Measurements from ENCODE around the gene NRP2.

The NRP2 gene

DNA sequence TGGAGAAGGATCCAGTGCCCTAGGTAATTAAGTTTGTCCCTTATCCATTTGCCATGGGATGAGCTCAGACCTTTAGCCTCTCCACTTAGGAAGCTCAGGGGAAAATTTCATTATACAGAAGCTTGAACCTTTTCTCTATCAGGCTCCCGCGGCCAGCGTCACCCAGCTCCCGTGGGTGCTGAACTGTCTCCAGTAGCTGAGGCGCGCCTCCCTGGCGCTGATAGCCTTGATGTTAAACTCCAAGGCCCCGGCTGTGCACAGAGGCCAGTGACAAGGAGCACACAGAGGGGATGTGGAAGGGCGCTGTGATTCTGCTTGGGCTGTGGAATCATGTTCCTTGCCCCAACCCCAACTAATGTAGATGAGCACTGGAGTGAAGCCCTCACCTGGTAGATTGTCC is 50.8 kb downstream of the NRP2 start:
- no peak for DNase-seq (ENCODE audit: low spot score)

DNA sequence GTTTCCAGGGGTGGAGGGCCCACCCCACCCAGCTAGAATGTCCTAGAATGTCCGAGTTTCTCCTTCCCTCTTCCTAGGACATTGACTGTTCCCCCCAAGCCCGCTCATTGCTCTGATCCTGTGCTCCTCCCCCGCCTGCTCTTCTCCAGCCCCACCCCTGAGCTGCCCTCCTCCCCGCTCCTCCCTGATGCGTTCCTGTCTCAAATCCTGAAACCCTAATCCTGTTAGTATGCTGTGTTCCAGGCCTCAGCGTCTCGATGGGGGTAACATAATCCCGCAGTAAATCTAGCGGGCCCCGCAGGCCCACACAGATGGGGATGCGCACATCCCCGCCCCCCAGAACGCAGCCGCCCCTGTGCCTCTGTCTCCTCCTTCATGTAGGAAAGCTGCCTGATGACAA is 51.3 kb downstream of the NRP2 start:
- DNase-seq (ENCODE audit: low spot score) = no peak

DNA sequence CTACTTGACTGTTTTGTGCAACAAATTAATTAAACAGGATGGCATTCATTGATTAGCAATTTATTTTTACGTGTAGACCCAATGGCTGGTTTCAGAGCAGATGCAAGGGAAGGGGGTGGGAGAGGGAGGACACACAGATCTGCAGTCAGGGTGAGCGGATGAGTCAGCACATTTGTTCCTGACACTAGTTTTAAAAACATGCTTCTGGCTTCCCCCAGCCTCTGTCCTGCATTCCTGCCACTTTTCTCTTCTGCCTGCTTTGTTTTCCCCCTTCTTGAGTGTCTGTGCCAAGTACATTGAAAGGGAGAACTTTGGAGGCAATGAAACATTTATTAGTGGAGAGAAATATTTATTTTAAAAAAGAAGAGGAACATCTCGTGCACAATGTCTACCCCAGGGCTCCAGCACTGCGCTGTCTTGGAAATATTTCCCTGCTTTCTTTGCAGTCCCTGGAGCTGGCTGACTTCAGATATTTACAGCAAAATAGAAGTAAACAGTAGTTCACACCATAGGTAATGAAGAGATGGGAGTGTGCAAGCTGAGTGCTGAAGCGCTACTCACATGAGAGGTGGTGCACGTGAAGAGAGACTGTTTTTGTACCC is 52.2 kb downstream of the NRP2 start:
- DNase-seq (ENCODE audit: low spot score) = no peak

DNA sequence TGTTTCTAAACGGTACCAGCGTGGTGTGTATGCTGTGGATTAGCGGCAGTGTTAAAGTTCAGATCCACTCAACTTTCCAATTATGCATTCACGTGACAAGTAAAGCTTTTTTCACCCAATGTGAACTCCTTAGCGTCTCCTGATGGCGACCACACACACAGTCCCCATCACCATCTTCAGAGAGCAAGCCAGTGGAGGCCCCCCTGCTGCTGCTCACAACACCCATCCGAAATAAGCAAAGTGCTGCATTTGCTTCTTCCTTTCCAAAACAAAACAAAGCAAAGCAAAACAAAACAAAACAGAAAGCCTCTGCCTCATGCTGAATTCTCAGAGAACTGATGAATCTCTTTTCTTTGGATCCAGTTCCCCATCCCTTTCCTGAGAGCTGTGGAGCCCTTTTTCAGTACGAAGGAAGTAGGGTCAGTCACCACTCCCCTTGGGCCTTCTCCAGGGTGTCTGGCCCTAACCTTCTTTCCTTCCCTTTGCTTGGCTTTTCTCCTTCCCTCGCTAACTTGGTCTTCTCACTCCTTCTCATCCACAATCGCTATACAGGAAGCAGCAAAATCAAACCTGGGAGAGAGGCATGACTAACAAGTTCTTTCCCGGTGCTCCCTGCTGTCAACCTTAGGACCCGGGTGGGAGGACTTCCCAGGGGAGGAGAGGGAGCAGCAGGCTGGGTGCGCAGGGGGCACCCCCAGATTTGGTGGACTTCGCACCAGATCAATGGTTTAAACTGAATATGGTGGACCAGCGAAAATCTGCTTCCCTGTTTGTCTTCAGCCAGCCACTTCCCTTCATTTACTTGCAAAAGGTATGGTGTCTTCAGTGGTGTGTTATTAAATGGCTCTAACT is 56.0 kb downstream of the NRP2 start:
- no peak for DNase-seq (ENCODE audit: low spot score)

DNA sequence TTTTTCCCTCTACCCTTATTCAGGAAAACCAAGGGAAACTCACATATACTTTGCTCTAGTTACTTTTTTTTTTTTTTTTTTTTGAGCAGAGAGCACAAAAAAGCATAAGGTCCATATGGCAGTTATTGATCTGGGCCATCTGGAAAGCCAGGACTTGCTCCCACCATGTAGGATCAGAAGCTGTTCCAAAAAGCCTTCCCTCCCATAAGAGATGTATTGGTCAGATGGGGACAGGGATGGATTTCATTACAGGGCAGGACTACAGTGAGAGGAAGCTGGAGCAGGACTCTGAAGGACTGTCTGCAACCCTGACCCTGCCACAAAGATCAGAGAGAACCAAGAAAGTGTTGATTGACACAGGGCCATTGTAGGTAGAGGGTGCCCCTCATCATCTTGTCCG is 57.3 kb downstream of the NRP2 start:
- no peak for DNase-seq (ENCODE audit: low spot score)

DNA sequence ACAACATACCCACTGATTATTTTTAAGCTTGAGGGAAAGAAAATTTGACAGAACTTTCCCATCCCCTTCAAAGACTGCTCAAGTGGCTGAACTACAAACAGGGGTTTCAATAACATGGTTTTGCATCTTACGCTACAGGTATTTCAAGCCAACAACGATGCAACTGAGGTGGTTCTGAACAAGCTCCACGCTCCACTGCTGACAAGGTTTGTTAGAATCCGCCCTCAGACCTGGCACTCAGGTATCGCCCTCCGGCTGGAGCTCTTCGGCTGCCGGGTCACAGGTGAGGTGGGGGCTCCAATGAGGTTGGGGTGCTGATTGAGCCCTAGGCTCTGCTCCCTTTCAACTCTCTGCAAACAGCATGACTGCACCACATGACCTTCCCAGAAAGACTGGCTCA is 58.1 kb downstream of the NRP2 start:
- DNase-seq (ENCODE audit: low spot score) = no peak

DNA sequence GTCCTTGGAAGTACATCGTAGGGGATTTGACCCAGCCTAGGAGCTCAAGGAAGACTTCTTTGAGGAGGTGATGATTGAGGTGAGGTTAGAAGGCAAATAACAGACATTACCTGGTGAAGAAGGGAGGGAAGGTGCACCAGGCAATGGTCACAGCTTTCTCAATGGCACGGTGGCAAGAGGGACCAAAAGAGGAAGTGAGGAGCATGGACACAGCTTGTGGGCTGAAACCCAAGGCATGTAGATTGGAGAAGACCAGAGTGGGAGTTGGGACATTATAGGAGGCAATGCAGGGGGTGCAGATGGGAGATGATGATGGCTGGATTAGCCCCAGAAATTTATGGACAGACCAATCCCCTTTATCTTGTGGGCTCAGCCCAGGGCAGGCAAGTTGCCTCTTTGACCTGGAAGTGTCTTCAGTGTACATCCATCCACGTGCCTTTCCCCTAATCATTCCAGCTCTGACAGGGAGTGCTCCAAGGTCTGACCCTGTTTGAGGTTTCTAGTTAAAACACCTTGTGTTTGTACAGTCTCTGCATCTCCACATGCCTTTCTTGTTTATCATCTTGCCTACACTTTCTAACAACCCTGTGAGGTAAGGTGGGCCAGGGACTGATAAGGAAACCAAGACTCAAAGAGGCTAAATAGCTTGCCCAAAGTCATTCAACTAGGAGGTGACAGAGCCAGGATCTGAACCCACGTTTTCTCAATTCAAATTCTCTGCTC is 59.1 kb downstream of the NRP2 start:
- DNase-seq (ENCODE audit: low spot score) = no peak

DNA sequence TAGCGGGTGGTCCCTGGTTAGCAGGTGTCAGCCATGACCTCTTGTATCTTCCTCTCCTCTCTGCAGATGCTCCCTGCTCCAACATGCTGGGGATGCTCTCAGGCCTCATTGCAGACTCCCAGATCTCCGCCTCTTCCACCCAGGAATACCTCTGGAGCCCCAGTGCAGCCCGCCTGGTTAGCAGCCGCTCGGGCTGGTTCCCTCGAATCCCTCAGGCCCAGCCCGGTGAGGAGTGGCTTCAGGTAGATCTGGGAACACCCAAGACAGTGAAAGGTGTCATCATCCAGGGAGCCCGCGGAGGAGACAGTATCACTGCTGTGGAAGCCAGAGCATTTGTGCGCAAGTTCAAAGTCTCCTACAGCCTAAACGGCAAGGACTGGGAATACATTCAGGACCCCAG is 60.8 kb downstream of the NRP2 start:
- no peak for DNase-seq (ENCODE audit: low spot score)

DNA sequence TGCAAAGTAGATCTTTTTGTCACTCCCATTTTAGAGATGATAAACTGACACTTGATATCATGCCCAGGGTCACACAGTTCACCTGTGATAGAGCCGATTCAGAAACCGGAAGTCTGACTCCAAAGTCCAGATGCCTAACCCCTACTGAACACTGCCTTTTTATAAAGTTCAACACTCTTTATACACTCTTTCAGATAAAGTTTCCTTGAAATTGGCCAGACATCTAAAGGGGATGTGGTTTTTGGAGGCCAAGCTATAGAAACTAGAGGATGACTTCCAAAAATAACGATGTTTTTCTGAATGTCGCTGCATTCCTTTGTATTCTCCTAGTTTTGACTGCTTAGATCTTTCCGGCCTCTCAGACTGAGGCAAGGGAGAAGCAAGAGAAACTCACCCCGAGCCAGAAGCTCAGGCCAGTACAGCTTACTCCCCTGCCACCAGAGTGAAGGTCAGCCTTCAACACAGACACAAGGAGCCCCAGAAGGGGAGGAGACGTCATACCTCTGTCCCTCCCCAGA is 61.8 kb downstream of the NRP2 start:
- DNase-seq (ENCODE audit: low spot score) = no peak

DNA sequence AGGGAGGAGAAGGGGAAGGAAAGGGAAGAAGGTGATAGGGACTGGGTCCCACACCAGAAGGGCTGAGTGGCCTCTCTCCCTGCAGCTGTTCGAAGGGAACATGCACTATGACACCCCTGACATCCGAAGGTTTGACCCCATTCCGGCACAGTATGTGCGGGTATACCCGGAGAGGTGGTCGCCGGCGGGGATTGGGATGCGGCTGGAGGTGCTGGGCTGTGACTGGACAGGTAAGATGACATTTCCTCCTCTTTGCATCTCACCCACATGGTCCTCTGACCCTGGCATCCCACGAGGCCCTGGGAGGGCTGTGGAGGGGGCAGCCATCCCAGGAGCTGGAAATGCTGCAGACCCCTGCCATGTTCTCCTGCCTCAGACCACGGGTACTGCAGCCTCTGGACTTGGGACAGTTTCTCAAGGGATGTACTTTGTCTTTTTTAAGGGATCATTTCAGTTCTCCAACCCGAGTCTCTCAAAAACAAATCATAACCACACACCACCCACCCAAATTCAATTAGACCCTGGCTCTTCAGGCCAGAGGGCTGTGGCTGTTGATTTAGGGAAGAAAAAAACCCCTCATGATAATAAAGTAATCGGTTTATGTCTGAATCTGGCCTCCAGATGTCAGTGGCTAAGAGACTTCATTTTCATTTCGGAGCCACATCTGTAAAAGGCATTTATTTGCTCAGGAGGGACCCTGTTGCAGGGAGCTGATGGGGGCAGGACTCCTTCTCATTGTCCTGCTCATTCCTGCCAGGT is 63.5 kb downstream of the NRP2 start:
- no peak for DNase-seq (ENCODE audit: low spot score)

DNA sequence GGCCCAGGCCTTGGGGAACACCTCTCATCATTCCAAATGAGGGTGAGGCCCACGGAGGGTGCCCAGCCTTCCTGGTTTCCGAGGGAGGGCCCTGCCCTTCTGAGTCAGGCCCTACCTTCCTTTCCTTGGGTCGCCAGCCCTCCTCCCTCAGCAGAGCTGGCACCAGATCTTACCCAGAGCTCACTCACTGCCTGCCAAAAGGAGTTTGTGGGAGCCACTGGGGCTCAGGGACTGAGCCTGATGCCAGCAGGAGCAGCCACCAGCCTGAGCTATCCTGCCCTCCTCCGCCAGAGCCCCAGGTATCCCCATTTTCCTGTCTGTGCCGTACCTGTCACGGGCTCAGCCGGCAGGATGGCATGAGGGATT is 64.1 kb downstream of the NRP2 start:
- DNase-seq (ENCODE audit: low spot score) = no peak

DNA sequence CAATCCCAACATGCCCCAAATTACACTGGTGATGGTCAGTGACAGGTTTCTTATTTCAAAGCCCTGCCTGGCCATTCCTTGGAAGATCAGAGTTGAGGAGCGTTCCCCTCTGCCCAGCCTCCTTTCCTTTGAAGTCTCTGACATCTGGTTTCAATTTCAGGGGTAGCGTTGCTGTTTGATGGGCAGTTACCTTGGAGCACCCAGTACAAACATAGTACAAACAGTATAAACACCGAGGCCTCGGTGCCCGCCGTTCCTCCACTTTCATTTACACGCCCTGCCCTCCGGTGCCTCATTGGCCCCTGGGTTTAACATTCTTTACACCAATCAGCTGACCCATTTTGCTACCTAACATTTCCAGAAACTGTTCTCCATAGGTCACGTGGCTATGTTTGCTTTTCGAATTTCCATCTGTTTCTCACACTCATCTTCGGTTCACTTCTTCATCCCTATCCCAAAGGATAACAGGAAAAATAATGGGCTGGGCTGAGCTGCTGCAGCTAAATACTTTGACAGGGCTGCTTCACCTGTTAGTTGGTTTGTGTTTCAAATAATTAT is 65.6 kb downstream of the NRP2 start:
- no peak for DNase-seq (ENCODE audit: low spot score)

DNA sequence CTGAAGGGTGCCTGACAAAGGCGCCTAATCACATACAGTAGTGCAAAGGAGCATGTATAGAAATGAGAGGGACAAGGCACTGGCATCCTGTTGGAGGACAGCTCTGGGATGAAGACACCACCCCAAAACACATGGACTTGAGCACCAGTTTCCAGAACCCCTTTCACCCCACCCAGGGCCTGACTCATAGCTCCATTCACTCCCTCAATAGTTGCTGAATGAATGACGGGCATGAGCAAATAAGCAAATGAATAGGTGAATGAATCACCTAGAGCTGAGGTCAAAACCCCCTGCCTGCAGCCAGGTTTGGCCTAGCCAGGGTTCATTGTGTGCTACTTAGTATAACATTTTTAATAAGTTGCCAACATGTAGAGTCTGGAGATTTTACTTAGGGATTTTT is 66.3 kb downstream of the NRP2 start:
- no peak for DNase-seq (ENCODE audit: low spot score)

DNA sequence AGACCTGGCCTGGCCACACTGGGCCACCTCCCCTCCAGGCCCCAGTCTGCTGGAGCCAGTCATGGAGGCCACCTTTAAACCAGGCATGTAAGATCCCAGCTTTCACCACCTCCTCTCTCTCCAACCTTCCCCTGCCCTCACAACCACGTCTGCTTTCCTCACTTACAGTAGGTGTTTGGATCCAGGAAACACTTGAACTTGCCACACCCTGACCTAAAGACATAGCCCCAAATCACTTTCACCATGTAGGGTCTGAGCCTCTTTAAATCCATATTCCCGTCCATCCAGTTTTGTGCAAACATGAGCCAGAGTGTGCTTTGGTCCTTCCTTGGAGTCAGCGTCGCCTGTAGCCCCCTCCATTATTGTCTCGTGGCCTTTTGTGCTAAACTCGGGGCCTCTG is 66.8 kb downstream of the NRP2 start:
- no peak for DNase-seq (ENCODE audit: low spot score)

DNA sequence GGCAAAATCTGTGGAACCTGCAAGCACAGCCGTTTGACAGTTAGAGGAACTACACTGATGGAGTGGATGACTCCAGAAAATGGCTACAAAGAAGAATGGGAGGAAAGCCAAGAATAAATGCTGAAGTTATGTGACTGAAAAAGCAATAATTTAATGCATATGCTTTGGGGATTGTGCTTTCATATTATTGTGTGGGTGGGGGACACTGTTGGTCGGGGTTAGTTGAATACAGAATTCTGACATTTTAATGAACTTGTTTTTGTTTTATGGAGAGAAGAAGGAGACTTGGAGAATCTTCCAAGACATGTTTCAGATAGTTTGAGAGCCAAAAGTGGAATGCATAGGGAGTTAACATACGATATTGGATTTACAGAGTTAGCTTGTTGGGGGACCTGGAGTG is 68.5 kb downstream of the NRP2 start:
- no peak for DNase-seq (ENCODE audit: low spot score)

DNA sequence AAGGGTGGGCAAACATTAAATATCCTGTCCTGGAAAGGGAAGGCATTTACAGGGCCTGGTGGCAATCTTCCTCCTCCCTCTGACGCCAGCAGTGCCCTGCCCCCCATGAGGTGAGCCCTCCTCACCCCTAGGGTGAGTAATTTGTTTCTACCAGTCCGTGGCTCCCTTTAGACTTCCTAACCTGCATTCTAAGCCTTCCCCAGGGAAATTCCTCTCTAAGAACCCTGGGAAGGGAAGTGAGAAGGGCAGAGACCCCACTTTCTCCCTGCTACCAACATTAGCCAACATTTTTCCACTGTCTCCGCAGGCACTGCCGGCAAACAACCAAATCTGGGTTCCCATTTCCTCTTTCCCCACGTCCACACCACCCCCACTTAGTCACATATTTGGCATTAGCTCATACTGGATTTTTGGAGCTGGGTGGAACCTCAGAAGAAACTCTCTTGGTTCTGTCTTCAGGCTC is 69.3 kb downstream of the NRP2 start:
- DNase-seq (ENCODE audit: low spot score) = no peak

DNA sequence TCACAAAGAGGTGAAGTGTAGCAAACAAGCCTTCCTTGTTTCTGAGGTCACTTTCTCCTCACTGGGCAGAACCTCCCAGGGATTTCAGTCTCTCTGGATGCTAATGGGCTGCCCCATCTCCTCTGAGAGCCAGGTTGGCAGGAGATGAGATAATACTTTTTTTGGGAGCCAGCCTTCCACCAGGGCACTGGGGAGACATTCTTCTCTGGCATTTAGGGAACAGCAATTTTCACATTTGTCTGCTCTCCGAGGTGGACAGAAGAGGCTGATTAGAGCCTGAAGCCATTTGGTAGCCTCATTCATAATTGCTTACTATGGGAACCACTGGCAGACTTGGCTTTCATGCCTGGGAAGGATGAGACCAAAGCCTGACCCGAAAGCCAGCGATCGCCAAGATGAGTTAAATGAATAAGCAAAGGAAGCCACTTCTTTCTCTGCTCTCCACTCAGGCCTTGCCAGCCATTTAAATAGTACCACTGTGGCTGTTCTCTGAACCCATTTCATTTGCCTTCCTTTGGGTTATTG is 70.1 kb downstream of the NRP2 start:
- DNase-seq (ENCODE audit: low spot score) = no peak

DNA sequence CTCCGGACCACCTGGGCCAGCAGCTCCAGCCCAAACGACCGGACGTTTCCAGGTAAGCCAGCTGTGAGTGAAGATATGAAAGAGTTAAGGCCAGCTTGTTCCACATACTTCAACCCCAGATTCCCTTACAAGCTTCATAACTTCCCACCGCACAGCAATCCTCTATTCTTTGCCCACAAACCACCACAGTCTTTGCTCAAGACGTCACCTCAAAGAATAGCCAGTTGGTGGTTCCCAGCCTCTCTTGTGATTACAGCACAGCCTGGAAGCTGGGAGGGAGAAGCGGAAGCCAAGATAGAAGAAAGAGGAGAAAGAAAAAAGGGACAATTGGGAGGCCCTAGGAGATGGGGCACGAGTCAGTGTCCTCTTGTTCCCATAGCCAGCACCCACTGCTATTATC is 70.6 kb downstream of the NRP2 start:
- DNase-seq (ENCODE audit: low spot score) = no peak

DNA sequence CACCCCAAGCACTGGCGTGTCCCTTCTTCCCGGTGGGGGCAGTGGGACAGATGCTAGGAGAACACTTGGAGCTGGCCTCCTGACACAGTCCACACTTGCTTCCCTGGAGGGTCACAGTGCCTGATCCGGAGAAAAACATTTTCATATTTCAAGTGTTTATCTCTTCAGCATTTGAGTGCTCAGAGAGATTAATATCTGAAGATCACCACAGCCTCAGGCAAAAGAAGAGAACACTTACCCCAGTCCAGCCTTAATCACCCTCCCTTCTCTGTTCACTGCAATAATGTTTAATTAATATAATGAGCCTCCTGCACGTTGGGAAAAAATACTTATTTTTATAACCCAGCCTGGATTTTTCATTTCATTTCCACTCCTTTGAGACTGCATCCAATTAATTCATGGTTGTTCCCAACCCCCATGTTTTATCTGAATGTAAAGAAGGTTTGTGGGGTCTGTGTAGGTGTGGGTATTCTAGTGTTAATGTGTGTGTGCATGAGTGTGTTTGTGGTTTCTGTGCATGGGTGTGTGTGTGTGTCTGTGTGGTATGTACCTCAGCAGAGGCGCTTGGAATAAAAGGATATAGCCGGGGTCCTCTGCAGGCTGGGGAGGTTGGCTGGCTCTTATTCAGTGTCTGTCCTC is 72.1 kb downstream of the NRP2 start:
- no peak for DNase-seq (ENCODE audit: low spot score)

DNA sequence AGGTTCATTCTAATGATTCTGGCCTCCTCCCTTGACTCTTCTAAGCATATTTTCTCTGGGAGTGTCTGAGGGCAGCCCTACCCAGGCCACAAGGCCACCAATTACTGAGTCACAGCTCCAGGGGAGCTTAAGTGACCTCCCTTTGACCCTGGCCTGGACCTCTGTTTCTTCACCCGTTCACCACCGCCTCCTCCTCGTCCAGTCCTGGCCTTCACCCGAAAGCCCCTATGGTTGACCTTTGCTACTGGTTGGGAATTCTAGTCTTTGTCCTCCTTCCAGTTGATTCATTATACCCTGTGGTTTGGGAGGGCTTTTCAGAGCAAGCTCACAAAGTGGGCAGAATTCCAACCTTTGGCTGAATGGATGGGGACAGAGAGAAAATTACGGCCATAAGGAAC is 72.6 kb downstream of the NRP2 start:
- no peak for DNase-seq (ENCODE audit: low spot score)

DNA sequence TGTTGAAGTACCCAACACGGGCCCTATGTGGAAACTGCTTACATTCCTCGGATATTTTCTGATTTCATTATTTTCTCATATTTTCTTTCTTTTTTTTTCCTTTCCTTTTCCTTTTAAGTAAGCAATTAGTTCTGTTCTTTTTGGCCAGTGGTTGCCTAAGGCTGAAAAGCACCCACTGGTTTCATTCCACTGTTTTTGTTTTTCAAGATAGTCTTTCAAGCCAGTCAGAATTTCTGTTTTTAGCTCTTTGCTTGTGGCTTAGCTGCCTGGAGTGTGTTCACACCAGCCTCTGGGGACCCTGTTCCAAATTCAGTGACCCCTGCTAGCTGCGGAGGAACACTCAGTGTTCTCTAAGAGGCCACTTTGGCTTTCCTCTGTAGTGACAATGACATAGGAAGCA is 73.6 kb downstream of the NRP2 start:
- DNase-seq (ENCODE audit: low spot score) = no peak
